GM13976 (cell line): ENCODE results near the gene NPEPL1.

Experiments used
- DNase-seq: peaks from one replicate; pipeline ENCODE4 v3.0.0; 2012; ENCODE audit warnings: low spot score
- CTCF ChIP-seq: IDR thresholded peaks from 2 replicates; pipeline ENCODE4 v1.5.1; 2012; ENCODE audit warnings: borderline replicate concordance, mild to moderate bottlenecking; ENCODE audit not compliant: insufficient read depth; ENCODE audit errors: extremely low read depth, missing control alignments, control extremely low read depth
- in situ Hi-C: fragments of 300-500 bp; cut with MboI; formaldehyde crosslinking; loops from one replicate; pipeline ENCODE4 v1.12.0; 2022; ENCODE audit warnings: low sequenced_read_pairs, mixed read lengths, inconsistent platforms; ENCODE audit not compliant: unreplicated experiment

Gene NPEPL1

GRCh38 chr20:58695895-58696375, 3.3 kb downstream of the NPEPL1 start:
- in situ Hi-C loops, result no loop called here
- no peak for TF ChIP-seq CTCF
- no peak for DNase-seq

- in situ Hi-C loops, result no loop called here
- no peak for DNase-seq
- no peak for TF ChIP-seq CTCF
Measured at GRCh38 chr20:58696411-58696961, 3.9 kb downstream of the NPEPL1 start.

- DNase-seq, result no peak
- in situ Hi-C loops, result no loop called here
- no peak for TF ChIP-seq CTCF
Measured at GRCh38 chr20:58697201-58697866, 4.7 kb downstream of the NPEPL1 start.

GRCh38 chr20:58697867-58698703, 5.5 kb downstream of the NPEPL1 start:
- DNase-seq, result no peak

GRCh38 chr20:58698741-58699622, 6.4 kb downstream of the NPEPL1 start:
- no peak for TF ChIP-seq CTCF
- no peak for DNase-seq
- in situ Hi-C loops, result no loop called here

More at GRCh38 chr20:58697867-58698703, 5.5 kb downstream of the NPEPL1 start:
- in situ Hi-C loops, result no loop called here
- TF ChIP-seq CTCF, result no peak
